ENCODE data around the gene ENPEP.
A peak's percentile ranks its signal among the peaks of the same experiment; 100 is the strongest.

ENPEP gene

DNA sequence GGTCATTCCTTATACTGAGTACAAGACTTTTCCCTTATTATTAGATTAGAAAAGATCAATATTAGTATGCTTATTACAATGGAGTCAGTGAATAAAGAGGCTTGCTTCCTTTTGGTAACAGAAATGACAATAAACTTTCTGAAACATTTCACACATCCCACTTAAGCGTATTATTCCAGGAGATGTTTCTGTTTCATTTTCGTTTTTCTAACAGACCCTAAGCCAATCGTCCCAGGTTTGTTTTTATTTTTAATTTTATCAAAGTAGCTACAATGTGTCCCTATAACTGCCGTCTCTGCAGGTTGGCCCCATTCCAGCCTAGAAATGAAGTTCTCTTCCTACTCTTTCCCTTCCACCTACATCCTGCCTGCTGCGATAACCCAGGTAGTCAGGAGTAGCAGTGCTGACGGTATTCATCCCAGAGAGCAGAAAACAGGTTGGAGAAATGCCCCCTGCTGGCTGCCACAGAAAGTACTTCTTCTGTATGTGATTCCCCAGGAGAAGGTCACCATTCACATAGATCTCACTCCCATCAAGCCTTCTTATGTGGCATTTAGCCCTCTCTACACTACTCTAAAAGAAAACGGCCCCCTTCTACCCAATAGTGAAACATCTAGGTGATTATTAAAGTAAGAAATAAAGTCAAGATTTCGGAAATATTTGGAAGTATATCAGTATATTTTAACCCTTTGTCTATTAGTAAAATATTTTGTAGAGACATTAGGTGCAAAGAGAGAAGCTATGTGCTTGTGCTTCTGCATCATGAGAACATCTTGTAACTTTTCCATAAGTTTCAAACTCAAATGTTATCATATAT lies 40.4 kb downstream of the ENPEP start:
- TF ChIP-seq, protein P1, sequence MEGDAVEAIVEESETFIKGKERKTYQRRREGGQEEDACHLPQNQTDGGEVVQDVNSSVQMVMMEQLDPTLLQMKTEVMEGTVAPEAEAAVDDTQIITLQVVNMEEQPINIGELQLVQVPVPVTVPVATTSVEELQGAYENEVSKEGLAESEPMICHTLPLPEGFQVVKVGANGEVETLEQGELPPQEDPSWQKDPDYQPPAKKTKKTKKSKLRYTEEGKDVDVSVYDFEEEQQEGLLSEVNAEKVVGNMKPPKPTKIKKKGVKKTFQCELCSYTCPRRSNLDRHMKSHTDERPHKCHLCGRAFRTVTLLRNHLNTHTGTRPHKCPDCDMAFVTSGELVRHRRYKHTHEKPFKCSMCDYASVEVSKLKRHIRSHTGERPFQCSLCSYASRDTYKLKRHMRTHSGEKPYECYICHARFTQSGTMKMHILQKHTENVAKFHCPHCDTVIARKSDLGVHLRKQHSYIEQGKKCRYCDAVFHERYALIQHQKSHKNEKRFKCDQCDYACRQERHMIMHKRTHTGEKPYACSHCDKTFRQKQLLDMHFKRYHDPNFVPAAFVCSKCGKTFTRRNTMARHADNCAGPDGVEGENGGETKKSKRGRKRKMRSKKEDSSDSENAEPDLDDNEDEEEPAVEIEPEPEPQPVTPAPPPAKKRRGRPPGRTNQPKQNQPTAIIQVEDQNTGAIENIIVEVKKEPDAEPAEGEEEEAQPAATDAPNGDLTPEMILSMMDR (IDR thresholded peaks at IDR 0.05) = peak; percentile 70
- Mint-ChIP-seq H3K27ac (no peak overlapping the region), H3K9me3 (no peaks in the 10 kb centered on the region), H3K4me1 (no peaks in the 10 kb centered on the region), H3K36me3 (ENCODE audit: low read depth) (peaks cover under 1% of the 10 kb centered on the region), H3K4me3 (no peak overlapping the region), H3K27me3 (ENCODE audit: low read depth, poor library complexity) (no peaks in the 10 kb centered on the region)
- peak; percentile 76 for DNase-seq

DNA sequence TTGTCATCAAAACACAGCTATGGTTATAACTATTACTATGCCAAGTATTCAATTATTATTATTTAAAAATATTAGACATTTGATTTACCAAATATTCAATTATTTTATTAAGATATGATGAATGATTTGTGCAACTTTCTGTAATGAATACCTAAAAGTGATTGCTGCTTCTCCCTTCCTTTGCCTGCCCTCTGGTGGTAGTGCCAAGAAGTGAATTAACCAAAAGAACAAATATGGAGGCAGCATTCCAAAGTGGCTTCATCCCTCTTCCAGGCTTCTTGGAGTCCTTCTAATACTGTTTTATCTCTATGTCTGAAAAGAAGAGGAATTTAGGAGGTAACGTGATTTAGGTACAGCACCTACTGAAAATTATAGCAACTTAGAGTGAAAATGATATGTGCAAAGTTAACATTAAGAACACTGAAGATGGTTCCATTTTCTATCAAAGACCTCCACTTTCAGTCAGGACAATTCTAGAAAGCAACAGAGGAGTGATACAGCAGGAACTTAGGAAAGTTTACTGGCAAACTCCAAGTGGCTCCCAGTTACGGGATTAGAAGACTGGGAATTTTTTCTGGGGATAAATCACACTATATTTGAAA lies 43.0 kb downstream of the ENPEP start:
- peak; percentile 33 for DNase-seq
- TF ChIP-seq, protein P1 (IDR thresholded peaks at IDR 0.05) = peak; percentile 79

DNA sequence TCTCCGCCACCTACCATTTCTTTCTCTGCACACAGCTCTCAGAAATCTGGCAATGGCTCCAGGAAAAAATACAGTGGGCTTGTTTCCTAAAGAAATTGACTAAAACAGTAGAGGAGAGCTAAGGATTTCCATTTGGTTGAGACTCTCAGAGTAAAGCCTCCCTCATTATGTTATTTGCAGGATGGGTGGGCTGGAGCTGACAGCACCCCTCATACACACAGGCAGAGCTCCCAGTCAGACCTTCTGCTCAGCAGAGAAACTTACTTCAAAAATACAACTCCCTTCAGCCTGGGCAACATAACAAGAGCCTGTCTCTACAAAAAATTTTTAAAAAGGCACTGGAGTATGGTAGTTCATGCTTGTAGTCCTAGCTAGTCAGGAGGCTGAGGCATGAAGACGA lies 44.9 kb downstream of the ENPEP start:
- H3K36me3 Mint-ChIP-seq (ENCODE audit: low read depth) = peaks cover 11% of the 10 kb centered on the region
- TF ChIP-seq, protein P1 (IDR thresholded peaks at IDR 0.05) = no peak
- no peak for DNase-seq
- peaks cover 5% of the 10 kb centered on the region for H3K27me3 Mint-ChIP-seq (ENCODE audit: low read depth, poor library complexity)
- no peak overlapping the region for H3K27ac Mint-ChIP-seq
- H3K4me1 Mint-ChIP-seq = no peaks in the 10 kb centered on the region
- no peak overlapping the region for H3K4me3 Mint-ChIP-seq
- H3K9me3 Mint-ChIP-seq = no peaks in the 10 kb centered on the region

More for the DNA sequence above, 43.0 kb downstream of the ENPEP start:
- Mint-ChIP-seq H3K36me3 (ENCODE audit: low read depth) (peaks cover 11% of the 10 kb centered on the region), H3K9me3 (no peaks in the 10 kb centered on the region), H3K4me3 (no peak overlapping the region), H3K4me1 (no peaks in the 10 kb centered on the region), H3K27ac (no peak overlapping the region), H3K27me3 (ENCODE audit: low read depth, poor library complexity) (peaks cover 5% of the 10 kb centered on the region)

DNA sequence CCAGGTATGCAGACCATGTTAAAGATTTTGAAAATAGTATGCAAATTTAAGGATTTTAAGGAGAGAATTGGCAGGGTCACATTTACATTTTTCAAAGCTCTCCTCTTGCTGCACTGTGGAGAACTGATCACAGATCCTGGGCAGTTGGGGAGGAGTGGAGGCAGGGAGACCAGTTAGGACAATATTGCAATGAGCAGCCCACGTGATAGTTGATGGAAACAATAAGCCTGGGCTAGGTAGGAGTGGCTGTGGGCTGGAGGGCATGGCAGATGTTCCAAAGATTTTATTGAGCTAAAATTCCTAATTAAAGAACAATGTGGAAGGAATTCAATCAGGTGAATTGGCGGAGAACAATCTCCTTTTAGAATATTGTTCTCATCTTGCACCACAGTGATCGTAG lies 50.6 kb downstream of the ENPEP start:
- peaks cover 5% of the 10 kb centered on the region for H3K27me3 Mint-ChIP-seq (ENCODE audit: low read depth, poor library complexity)
- DNase-seq = no peak
- TF ChIP-seq, protein P1 (IDR thresholded peaks at IDR 0.05) = no peak
- H3K9me3 Mint-ChIP-seq = no peaks in the 10 kb centered on the region
- no peak overlapping the region for H3K27ac Mint-ChIP-seq
- H3K36me3 Mint-ChIP-seq (ENCODE audit: low read depth) = peaks cover 8% of the 10 kb centered on the region
- H3K4me3 Mint-ChIP-seq = no peak overlapping the region
- no peaks in the 10 kb centered on the region for H3K4me1 Mint-ChIP-seq

GRCh38 chr4:110527156-110527555 lies 51.2 kb downstream of the ENPEP start:
- H3K27ac Mint-ChIP-seq = no peak overlapping the region
- no peaks in the 10 kb centered on the region for H3K9me3 Mint-ChIP-seq
- TF ChIP-seq, protein P1 (IDR thresholded peaks at IDR 0.05) = no peak
- H3K36me3 Mint-ChIP-seq (ENCODE audit: low read depth) = peaks cover 6% of the 10 kb centered on the region
- H3K4me1 Mint-ChIP-seq = no peaks in the 10 kb centered on the region
- no peak overlapping the region for H3K4me3 Mint-ChIP-seq
- no peak for DNase-seq
- peaks cover 5% of the 10 kb centered on the region for H3K27me3 Mint-ChIP-seq (ENCODE audit: low read depth, poor library complexity)
